ENCODE data around the gene NPFFR1.
A peak's percentile ranks its signal among the peaks of the same experiment; 100 is the strongest.

GRCh38 chr10:70232155-70232858, 51.5 kb downstream of the NPFFR1 start:
- TF ChIP-seq CTCF (IDR thresholded peaks at IDR 0.05 in 8 of 11, conservative IDR thresholded peaks at IDR 0.05 in 3 of 11) (no peak), POLR2AphosphoS5 (IDR thresholded peaks at IDR 0.05) (peak in 2 of 3 donors; percentile 47 to 69)
